PC-3 (cell line): ENCODE data around the gene STX18.

ENCODE experiments used
- CTCF ChIP-seq: fragments of 300-600 bp; sonication (generic); conservative IDR thresholded peaks from 2 replicates; pipeline ENCODE4 v1.5.1; 2017; ENCODE audit warnings: antibody characterized with exemption, low read depth, mild to moderate bottlenecking, low read length
- EZH2 ChIP-seq: fragments of 300-600 bp; sonication (generic); IDR thresholded peaks from one replicate; pipeline ENCODE4 v1.6.1; 2017; ENCODE audit warnings: antibody characterized with exemption, mild to moderate bottlenecking, low read length; ENCODE audit not compliant: unreplicated experiment

DNA sequence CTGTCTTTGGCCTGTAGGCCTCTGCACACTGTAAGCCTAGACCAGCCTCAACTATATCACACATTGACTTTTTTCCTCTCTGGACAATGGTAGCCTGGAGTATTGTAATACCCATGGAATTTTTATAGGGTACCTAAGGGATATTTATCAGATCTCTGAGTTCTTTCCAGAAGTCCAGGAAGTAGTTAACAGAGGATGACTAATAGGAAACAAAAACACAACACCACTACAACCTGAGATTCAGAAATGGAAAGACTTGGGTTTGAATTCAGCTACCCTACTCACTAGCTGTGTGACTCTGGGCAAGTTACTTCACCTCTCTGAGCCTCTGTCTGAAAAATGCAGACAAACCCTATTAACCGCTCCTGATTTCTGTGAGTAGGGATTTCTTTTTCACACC lies 7.7 kb upstream of the STX18 start:
- no peak for TF ChIP-seq EZH2
- TF ChIP-seq CTCF = no peak
